Left ventricle myocardium inferior (tissue), 1 donor: Measurements from ENCODE around the gene SKI. TPM values are rescaled to one million over a fixed set of nuclear protein-coding genes. Genes with fewer than 3 reads are reported as not detected.
A peak's percentile ranks its signal among the peaks of the same experiment; 100 is the strongest.

ENCODE experiments used
- DNase-seq: peaks from one replicate; pipeline ENCODE4 v3.0.0-alpha.2; 2020
- H3K27ac ChIP-seq: fragments of 200-600 bp; replicated peaks from 2 replicates; pipeline ENCODE4 v1.8.0; 2021
- H3K27me3 ChIP-seq: fragments of 200-600 bp; 2 replicates; pipeline ENCODE4 v1.8.0; 2021; ENCODE audit warnings: low read depth
- H3K36me3 ChIP-seq: fragments of 200-600 bp; 2 replicates; pipeline ENCODE4 v1.8.0; 2021
- H3K4me1 ChIP-seq: fragments of 200-600 bp; 2 replicates; pipeline ENCODE4 v1.8.0; 2021
- H3K4me3 ChIP-seq: fragments of 200-600 bp; 2 replicates; pipeline ENCODE4 v1.8.0; 2021; ENCODE audit warnings: mild to moderate bottlenecking, moderate library complexity
- H3K9me3 ChIP-seq: fragments of 200-600 bp; replicated peaks from 2 replicates; pipeline ENCODE4 v1.8.0; 2021
- intact Hi-C: fragments of 100-400 bp; cut with micrococcal nuclease; formaldehyde crosslinking; loops from one replicate; pipeline ENCODE4 v1.11.0; 2022
- total RNA-seq: library from RNA; stranded (reverse); fragmentation: NEBNext Ultra II Directional; extraction: Animal tissue kit (Norgen Biotek cat#: 25700); gene quantifications from one replicate; pipeline ENCODE4 v1.2.1, GENCODE V29; 2021
- TF ChIP-seq, protein P1 (sequence below): fragments of 200-600 bp; IDR thresholded peaks from 2 replicates; pipeline ENCODE4 v1.8.0; 2021; ENCODE audit warnings: antibody characterized with exemption, mild to moderate bottlenecking, borderline replicate concordance
- donor health status: DM: no; HTN: yes; CAD: no; lungs with severe emphysema.

SKI gene
- total RNA-seq, 1 donor from 2014 or later = 37.9 TPM

DNA sequence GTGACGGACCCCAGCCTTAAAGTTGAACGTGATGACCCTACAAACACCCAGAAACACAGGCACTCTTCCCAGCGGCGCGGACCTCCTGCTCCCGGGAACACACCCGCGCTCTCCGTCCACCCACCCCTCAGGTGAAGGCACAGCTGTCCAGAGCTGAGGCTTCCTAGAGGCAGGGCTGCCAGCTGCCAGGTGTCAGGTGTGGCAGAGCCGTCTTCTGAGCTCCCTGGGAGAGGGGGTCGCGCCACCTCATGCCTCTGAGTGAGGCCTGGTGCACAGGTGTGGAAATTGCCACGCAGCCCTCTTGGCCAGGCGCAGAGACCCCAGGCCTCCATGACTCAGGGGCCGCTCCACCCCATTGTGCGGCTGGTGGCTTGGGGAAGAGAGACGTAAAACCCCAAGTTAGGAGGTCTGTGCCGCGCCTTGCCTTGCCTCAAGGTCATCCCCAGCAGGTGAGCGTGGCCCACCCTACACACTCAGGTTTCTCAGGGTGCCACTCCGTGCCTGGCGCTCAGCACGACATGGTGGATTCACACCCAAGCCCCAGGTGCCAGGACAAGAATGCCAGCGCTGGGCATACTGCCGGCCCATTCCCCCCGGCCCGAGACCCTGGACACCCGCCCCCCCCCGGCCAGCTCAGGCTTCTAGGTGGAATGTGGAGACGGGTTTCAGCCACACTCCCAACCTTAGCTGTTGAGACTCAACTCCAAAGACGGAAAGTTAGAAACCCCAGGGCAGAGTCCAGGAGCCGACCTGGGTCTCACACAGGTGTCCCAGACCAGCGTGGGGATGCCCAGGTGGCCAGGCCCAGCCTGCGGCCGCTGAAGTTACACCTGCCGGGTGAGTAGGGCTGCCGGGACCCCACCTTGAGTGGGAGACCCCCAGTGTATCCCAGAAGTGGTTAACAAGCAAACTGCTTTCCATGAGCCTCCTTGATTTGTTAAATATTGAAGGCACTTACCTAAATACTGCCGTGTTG is 42.0 kb upstream of the SKI start:
- Histone ChIP-seq H3K27me3 (no peaks in the 10 kb centered on the region), H3K36me3 (peaks cover 9% of the 10 kb centered on the region), H3K4me1 (peaks cover 20% of the 10 kb centered on the region), H3K9me3 (no peaks in the 10 kb centered on the region), H3K4me3 (no peak overlapping the region), H3K27ac (no peak overlapping the region)
- intact Hi-C loops = no loop called here
- DNase-seq = no peak
- TF ChIP-seq, protein P1, sequence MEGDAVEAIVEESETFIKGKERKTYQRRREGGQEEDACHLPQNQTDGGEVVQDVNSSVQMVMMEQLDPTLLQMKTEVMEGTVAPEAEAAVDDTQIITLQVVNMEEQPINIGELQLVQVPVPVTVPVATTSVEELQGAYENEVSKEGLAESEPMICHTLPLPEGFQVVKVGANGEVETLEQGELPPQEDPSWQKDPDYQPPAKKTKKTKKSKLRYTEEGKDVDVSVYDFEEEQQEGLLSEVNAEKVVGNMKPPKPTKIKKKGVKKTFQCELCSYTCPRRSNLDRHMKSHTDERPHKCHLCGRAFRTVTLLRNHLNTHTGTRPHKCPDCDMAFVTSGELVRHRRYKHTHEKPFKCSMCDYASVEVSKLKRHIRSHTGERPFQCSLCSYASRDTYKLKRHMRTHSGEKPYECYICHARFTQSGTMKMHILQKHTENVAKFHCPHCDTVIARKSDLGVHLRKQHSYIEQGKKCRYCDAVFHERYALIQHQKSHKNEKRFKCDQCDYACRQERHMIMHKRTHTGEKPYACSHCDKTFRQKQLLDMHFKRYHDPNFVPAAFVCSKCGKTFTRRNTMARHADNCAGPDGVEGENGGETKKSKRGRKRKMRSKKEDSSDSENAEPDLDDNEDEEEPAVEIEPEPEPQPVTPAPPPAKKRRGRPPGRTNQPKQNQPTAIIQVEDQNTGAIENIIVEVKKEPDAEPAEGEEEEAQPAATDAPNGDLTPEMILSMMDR = no peak

DNA sequence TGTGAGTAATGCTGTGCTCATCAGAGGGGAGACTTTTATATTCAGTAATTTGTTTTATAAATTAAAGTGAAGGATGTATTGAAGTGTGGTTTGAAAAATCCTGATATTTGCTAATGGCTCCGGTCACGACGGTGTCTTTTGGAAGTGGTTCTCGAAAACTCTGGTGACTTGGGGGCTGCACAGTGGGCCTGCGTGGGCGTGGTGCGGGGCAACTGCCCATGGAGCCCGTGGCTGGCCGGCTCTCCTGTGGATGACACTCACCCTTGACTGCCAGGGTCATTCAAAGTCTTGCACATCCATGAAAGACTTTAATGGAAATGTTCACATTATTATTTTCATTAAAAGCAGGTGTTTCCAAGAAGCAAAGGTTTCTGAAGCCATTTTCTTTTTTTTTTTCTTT is 41.2 kb upstream of the SKI start:
- intact Hi-C loops = no loop called here
- no peak for DNase-seq
- TF ChIP-seq, protein P1 = no peak
- Histone ChIP-seq H3K36me3 (peaks cover 9% of the 10 kb centered on the region), H3K27me3 (no peaks in the 10 kb centered on the region), H3K4me1 (peaks cover 28% of the 10 kb centered on the region), H3K9me3 (no peaks in the 10 kb centered on the region), H3K4me3 (no peak overlapping the region), H3K27ac (no peak overlapping the region)

DNA sequence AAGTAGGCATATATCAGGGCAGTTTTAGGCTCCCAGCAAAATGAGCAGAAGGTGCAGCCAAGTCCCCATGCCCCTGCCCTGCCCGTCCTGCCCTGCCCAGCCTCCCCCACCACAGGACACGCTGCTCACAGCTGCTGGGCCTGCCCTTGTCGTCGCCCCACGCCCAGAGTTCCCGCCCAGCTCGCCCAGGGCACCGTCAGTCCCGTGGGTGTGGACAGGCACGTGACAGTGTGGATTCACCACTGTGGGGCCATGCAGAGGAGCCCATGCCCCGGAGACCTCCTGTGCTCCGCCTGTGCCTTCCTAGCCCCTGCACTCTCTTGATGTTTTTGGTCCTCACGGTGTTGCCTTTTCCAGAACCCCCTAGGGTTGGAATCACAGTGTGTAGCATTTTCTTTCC is 40.5 kb upstream of the SKI start:
- TF ChIP-seq, protein P1 = no peak
- no peak for DNase-seq
- no peak overlapping the region for H3K4me3 ChIP-seq
- peaks cover 35% of the 10 kb centered on the region for H3K4me1 ChIP-seq
- H3K9me3 ChIP-seq = no peaks in the 10 kb centered on the region
- intact Hi-C loops = no loop called here
- no peaks in the 10 kb centered on the region for H3K27me3 ChIP-seq
- no peak overlapping the region for H3K27ac ChIP-seq
- H3K36me3 ChIP-seq = peaks cover 9% of the 10 kb centered on the region

DNA sequence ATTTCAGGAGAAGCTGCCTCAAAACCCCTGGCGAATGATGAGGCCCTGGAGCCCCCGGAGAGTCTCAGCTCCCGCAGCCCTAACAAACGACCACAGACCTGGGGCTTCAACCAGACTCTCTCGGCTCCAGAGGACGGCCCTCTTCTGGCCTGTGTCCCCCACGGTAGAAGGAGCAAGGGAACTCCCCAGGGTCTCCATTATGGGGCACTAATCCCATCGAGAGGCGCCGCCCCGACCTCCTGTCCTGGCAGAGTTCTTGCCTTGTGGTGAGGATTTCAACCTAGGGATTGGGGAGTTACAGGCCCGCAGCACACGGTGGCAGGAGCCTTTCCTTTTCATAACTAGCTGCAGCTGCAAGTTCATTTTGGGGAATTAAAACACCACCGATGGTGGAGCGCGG is 39.8 kb upstream of the SKI start:
- Histone ChIP-seq H3K4me1 (peaks cover 42% of the 10 kb centered on the region), H3K27me3 (no peaks in the 10 kb centered on the region), H3K9me3 (no peaks in the 10 kb centered on the region), H3K27ac (no peak overlapping the region), H3K36me3 (peaks cover 9% of the 10 kb centered on the region), H3K4me3 (no peak overlapping the region)
- intact Hi-C loops = no loop called here
- TF ChIP-seq, protein P1 = no peak
- no peak for DNase-seq

DNA sequence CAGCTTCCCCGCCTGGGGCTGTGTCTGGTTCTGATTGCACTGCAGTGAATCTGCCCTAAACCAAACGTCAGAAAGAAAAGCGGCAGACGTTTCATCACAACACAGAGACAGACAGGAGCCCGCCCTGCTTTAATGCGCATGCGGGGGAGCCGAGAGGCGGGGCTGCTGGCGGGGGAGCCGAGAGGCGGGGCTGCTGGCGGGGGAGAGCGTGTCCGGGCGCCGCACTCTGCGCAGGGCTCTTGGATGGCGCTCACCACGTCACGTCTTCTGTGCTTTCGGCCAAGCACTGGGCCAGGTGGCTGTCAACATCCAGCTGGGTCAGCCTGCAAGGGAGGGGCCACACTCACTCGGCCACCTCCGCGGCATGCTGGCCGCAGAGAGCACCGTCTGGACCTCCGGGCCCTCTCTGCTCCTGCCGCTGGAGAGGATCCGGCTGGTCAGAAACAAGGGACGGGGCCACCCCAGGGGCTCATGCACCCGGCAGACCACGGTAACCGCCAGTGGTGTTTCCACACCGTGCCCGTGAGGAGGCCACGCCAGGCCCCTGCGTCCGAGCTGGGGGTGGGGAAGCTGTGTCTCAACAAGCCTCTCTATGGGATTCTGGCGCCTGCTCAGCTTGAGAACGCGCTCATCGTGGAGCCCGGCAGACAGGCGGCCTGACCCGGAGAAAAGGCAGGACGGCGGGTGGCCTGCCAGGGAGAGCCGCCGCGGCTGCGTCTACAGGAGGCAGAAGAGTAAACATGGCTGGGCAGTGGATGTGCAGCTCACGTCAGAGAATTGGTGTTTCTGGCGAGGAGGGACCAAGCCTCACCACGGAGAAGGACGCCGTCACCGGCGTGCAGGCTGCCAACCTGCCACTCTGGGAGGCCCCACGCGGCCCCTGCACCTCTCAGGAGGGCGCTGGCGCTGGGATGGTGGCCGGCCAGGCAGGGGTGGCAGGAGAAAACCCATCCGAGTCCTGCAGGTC is 38.4 kb upstream of the SKI start:
- peak; percentile 96 for DNase-seq
- Histone ChIP-seq H3K9me3 (no peaks in the 10 kb centered on the region), H3K27me3 (no peaks in the 10 kb centered on the region), H3K4me3 (peak overlapping the region; percentile 79), H3K4me1 (peaks cover 51% of the 10 kb centered on the region), H3K36me3 (peaks cover 9% of the 10 kb centered on the region), H3K27ac (peak overlapping the region; percentile 99)
- intact Hi-C loops = no loop called here
- TF ChIP-seq, protein P1 = no peak
